HEK293T (cell line): Measurements from ENCODE around the gene GPR107.

Experiments used
- CTBP1 ChIP-seq: fragments of 450-650 bp; IDR thresholded peaks from 2 replicates; pipeline ENCODE4 v1.6.1; 2016; ENCODE audit warnings: borderline replicate concordance
- ELF4 ChIP-seq: fragments of 450-650 bp; IDR thresholded peaks from 2 replicates; pipeline ENCODE4 v1.6.1; 2017; ENCODE audit warnings: antibody characterized with exemption
- FOXK2 ChIP-seq: fragments of 450-650 bp; IDR thresholded peaks from 2 replicates; pipeline ENCODE4 v1.6.1; 2016; ENCODE audit warnings: mild to moderate bottlenecking
- L3MBTL2 ChIP-seq: fragments of 450-650 bp; conservative IDR thresholded peaks from 2 replicates; pipeline ENCODE4 v1.6.1; 2016; ENCODE audit warnings: mild to moderate bottlenecking
- TARDBP ChIP-seq: fragments of 450-650 bp; IDR thresholded peaks from 2 replicates; pipeline ENCODE4 v1.6.1; 2016

GRCh38 chr9:130058887-130059286 lies 5.2 kb downstream of the GPR107 start:
- no peak for TF ChIP-seq CTBP1
- TF ChIP-seq TARDBP: no peak
- TF ChIP-seq ELF4: no peak
- no peak for TF ChIP-seq L3MBTL2
- no peak for TF ChIP-seq FOXK2
